ENCODE results near the gene MTUS2. TPM values are rescaled to one million over a fixed set of nuclear protein-coding genes. Genes with fewer than 3 reads are reported as not detected.

The MTUS2 gene
- total RNA-seq, 4 donors from 2014 or later = 0.08 to 0.57 TPM; not detected in 2

DNA sequence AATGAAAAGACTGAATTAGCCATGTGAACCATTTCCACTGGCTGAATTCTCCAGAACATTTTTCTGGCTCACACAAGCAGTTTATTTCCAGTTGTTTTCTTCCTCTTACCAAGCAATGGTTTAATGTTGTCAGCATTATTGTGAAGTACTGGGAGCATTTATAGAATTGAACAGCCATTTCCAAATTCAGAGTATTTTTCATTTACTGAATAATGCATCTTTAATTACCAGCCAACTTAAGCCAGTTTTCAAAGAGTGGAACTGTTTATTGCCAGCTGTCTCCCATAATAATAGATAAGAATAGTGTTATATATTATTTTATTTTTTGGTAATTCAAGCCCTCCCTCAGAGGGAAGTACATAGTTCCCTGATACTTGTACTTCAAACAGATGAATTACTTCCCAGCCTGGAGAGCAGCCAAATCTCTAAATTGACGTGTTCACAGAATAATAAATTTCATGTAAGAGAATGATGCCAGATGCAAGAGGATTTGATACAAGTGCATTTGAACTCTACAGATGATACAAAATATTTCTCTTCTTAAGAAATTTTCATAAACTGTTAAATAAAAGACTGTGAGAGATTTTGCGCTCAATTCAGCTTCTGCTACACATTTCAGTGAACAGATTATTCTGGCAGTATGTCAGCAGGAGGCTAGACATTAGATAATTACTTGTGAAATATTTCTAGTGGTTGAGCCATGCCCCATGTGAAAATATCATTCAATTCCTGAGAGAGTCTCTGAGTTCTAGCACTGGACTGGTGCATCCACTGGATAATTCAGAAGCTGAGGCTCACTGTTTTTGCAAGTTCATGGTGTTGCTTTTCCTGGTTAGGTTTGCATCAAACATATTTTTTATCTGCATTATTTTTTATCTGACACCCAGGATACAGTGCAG is 459.5 kb downstream of the MTUS2 start:
- Histone ChIP-seq H3K4me1 (no peaks in the 10 kb centered on the region), H3K36me3 (no peaks in the 10 kb centered on the region), H3K4me3 (no peak overlapping the region), H3K27ac (no peak overlapping the region), H3K9me3 (no peaks in the 10 kb centered on the region), H3K27me3 (no peaks in the 10 kb centered on the region)
- DNase-seq = no peak
- WGBS, 2 donors = 35 to 48% methylated on average over 2 of the region's 2 CpGs
- intact Hi-C loops (cut with DNase I) = no loop called here
- TF ChIP-seq POLR2A (IDR thresholded peaks at IDR 0.05) = no peak
- TF ChIP-seq, protein P1, sequence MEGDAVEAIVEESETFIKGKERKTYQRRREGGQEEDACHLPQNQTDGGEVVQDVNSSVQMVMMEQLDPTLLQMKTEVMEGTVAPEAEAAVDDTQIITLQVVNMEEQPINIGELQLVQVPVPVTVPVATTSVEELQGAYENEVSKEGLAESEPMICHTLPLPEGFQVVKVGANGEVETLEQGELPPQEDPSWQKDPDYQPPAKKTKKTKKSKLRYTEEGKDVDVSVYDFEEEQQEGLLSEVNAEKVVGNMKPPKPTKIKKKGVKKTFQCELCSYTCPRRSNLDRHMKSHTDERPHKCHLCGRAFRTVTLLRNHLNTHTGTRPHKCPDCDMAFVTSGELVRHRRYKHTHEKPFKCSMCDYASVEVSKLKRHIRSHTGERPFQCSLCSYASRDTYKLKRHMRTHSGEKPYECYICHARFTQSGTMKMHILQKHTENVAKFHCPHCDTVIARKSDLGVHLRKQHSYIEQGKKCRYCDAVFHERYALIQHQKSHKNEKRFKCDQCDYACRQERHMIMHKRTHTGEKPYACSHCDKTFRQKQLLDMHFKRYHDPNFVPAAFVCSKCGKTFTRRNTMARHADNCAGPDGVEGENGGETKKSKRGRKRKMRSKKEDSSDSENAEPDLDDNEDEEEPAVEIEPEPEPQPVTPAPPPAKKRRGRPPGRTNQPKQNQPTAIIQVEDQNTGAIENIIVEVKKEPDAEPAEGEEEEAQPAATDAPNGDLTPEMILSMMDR (IDR thresholded peaks at IDR 0.05) = no peak

- intact Hi-C loops (cut with DNase I) = no loop called here
- no peak overlapping the region for H3K27ac ChIP-seq
- no peaks in the 10 kb centered on the region for H3K9me3 ChIP-seq
- WGBS, 2 donors = 73 to 75% methylated on average over 4 to 5 of the region's 5 CpGs
- H3K27me3 ChIP-seq = no peaks in the 10 kb centered on the region
- no peaks in the 10 kb centered on the region for H3K36me3 ChIP-seq
- no peak overlapping the region for H3K4me3 ChIP-seq
- TF ChIP-seq, protein P1 (IDR thresholded peaks at IDR 0.05) = no peak
- TF ChIP-seq POLR2A (IDR thresholded peaks at IDR 0.05) = no peak
- DNase-seq = no peak
- no peaks in the 10 kb centered on the region for H3K4me1 ChIP-seq
Observed at GRCh38 chr13:29281932-29282495, 461.9 kb downstream of the MTUS2 start.

DNA sequence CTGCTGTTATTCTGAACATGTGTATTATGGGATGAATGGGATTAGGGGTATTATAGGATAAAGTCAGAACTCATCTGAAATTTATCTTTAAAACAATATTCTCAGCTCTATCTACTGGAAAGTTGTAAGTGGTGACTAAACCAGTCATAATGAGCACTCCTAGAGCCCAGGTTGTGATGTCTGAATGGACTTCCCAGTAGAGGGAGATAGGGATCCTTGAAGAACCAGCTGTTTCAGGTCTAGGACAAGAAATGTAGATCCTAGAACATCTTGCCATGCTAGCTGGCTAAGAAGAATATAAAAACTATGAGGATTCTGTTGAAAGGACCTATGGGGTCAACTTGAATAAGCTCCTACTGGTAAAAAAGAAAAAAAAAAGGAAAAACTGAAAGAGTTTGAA is 464.6 kb downstream of the MTUS2 start:
- intact Hi-C loops (cut with DNase I) = no loop called here
- Histone ChIP-seq H3K27ac (no peak overlapping the region), H3K27me3 (peaks cover 0 to 5% (median 0%) of the 10 kb centered on the region in 4 donors), H3K9me3 (no peaks in the 10 kb centered on the region), H3K4me3 (no peak overlapping the region), H3K4me1 (no peaks in the 10 kb centered on the region), H3K36me3 (no peaks in the 10 kb centered on the region)
- no peak for DNase-seq
- TF ChIP-seq, protein P1 (IDR thresholded peaks at IDR 0.05) = no peak
- TF ChIP-seq POLR2A (IDR thresholded peaks at IDR 0.05) = no peak

GRCh38 chr13:29287237-29287636 is 467.1 kb downstream of the MTUS2 start:
- intact Hi-C loops (cut with DNase I) = no loop called here
- Histone ChIP-seq H3K9me3 (no peaks in the 10 kb centered on the region), H3K27me3 (peaks cover 0 to 5% (median 0%) of the 10 kb centered on the region in 4 donors), H3K4me3 (no peak overlapping the region), H3K27ac (no peak overlapping the region), H3K36me3 (no peaks in the 10 kb centered on the region), H3K4me1 (no peaks in the 10 kb centered on the region)
- 44 to 82% methylated on average over 5 of the region's 5 CpGs for WGBS, 2 donors
- no peak for TF ChIP-seq POLR2A (IDR thresholded peaks at IDR 0.05)
- DNase-seq = no peak

- Histone ChIP-seq H3K36me3 (no peaks in the 10 kb centered on the region), H3K4me3 (no peak overlapping the region), H3K4me1 (no peaks in the 10 kb centered on the region), H3K27me3 (peaks cover 0 to 5% (median 0%) of the 10 kb centered on the region in 4 donors), H3K9me3 (no peaks in the 10 kb centered on the region), H3K27ac (no peak overlapping the region)
- whole genome bisulfite sequencing, 2 donors = 32 to 60% methylated on average over 3 of the region's 3 CpGs
- no peak for DNase-seq
- TF ChIP-seq, protein P1 (IDR thresholded peaks at IDR 0.05) = no peak
- no peak for TF ChIP-seq POLR2A (IDR thresholded peaks at IDR 0.05)
- intact Hi-C loops (cut with DNase I) = no loop called here
Observed at GRCh38 chr13:29292045-29292444, 471.9 kb downstream of the MTUS2 start.
